GM12892 (cell line): ENCODE data around the gene ZBTB46.

Experiments
- POLR2A ChIP-seq: IDR thresholded peaks from 2 replicates; pipeline ENCODE4 v1.6.1; 2011; ENCODE audit warnings: low read depth, low read length, control low read depth
- POLR2AphosphoS5 ChIP-seq: IDR thresholded peaks from 2 replicates; pipeline ENCODE4 v1.6.1; 2011; ENCODE audit warnings: low read depth, low read length, control low read depth

DNA sequence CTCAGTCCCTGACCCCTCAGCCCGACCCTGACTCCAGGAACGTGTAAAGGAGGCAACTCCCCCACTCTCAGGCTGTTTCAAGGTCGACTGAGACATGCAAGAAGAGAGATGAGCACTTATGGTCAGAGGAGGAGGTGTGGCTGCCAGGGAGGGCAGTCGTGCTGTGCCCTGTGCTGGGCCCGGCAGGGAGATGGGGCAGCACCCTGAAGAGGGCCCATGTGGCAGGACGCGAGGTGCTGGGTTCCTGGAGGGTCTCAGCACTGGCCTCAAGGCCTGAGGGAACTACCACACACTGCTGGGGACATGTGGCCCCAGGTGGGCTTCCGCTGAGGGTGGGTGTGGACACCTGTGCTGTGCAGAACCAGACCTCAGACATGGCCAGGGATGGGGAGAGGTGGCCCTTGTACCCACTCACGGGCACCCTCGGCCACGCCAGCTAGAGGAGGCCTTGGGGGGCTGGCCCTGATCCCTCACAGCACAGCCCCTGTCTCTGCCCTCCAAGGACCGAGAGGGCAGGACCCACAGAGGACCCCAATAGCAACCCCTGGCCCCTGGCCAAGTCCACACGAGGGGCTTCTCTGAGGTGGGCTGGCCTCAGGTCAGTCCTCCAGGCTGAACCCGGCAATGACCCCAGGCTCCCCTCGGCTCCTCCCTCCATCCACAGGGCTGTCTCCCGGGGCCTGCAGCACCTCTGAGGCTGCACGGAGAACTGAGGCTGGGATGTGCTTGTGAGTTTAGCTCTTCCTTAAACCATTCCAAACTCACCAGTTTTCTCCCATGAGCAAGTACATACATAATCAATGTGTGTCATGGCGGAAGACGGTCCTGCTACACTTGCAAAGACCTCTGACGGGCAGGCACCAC lies 82.8 kb downstream of the ZBTB46 start:
- TF ChIP-seq POLR2A: no peak
- no peak for TF ChIP-seq POLR2AphosphoS5
